ENCODE data around the gene GPR135. TPM values are rescaled to one million over a fixed set of nuclear protein-coding genes. Genes with fewer than 3 reads are reported as not detected.

The GPR135 gene
- polyA plus RNA-seq, 1 experiment = 1.3 TPM

DNA sequence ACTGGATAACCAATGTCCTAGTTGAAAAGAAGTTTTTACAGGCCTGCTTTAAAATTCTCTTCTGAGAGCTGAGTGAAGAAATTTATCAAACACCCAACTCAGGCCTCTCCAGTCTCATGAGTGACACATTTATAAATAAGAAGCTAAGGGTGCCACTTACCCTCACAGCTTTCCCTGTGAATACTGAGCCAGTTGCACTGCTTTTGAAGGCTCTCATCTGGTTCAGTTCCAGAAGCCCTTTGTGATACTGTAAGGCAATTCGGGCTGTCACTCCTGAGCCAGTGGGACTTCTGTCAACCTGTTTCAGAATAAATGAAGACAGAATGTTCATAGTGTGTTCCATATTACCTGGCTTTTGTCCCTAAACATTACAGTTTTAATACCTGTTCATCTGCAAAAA lies 10.5 kb upstream of the GPR135 start:
- Histone ChIP-seq H3K4me3 (ENCODE audit: low read depth, low read length) (no peak overlapping the region), H3K27me3 (ENCODE audit: control insufficient read depth, insufficient read depth, low read length) (no peaks in the 10 kb centered on the region), H3K36me3 (ENCODE audit: control insufficient read depth, insufficient read depth, low read length) (peaks cover 4% of the 10 kb centered on the region)
- ChIA-PET CTCF (no interaction called here), POLR2A (no interaction called here)
- TF ChIP-seq, protein P1, sequence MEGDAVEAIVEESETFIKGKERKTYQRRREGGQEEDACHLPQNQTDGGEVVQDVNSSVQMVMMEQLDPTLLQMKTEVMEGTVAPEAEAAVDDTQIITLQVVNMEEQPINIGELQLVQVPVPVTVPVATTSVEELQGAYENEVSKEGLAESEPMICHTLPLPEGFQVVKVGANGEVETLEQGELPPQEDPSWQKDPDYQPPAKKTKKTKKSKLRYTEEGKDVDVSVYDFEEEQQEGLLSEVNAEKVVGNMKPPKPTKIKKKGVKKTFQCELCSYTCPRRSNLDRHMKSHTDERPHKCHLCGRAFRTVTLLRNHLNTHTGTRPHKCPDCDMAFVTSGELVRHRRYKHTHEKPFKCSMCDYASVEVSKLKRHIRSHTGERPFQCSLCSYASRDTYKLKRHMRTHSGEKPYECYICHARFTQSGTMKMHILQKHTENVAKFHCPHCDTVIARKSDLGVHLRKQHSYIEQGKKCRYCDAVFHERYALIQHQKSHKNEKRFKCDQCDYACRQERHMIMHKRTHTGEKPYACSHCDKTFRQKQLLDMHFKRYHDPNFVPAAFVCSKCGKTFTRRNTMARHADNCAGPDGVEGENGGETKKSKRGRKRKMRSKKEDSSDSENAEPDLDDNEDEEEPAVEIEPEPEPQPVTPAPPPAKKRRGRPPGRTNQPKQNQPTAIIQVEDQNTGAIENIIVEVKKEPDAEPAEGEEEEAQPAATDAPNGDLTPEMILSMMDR (IDR thresholded peaks at IDR 0.05; ENCODE audit: insufficient read depth, low read depth, low read length) = no peak
- DNase-seq (ENCODE audit: low read depth) = no peak

DNA sequence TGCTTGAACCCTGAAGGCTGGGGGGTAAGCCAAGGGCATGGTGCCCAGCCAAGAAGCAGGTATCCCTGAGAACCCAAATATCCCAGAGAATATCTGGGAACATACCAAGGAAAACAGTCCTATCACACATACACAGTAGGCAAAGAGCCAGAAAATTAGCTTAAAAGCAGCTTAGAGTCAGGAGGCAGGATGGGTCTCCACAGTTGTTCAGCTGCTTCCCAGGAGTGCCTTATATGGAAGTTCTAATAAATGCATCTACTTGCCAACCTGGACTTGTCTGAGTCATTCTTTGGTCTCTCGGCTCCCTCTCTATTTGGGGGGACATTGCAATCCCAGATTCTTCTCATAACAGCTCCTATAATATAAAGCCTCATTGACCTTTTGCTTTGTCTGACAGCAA lies 9.0 kb upstream of the GPR135 start:
- peaks cover 3% of the 10 kb centered on the region for H3K36me3 ChIP-seq (ENCODE audit: control insufficient read depth, insufficient read depth, low read length)
- no peak overlapping the region for H3K4me3 ChIP-seq (ENCODE audit: low read depth, low read length)
- POLR2A ChIA-PET = interaction anchor here (0.5 kb wide), 1 partner anchor 48 kb away, joined by 4 read pairs; no protein-coding TSS in a partner anchor
- CTCF ChIA-PET = interaction anchor here (0.6 to 1.6 kb wide), 2 partner anchors 10 to 976 kb away, joined by 4 read pairs; partner anchors contain the start of genes JKAMP and L3HYPDH
- no peak for DNase-seq (ENCODE audit: low read depth)
- TF ChIP-seq, protein P1 (IDR thresholded peaks at IDR 0.05; ENCODE audit: insufficient read depth, low read depth, low read length) = no peak
- H3K27me3 ChIP-seq (ENCODE audit: control insufficient read depth, insufficient read depth, low read length) = no peaks in the 10 kb centered on the region

DNA sequence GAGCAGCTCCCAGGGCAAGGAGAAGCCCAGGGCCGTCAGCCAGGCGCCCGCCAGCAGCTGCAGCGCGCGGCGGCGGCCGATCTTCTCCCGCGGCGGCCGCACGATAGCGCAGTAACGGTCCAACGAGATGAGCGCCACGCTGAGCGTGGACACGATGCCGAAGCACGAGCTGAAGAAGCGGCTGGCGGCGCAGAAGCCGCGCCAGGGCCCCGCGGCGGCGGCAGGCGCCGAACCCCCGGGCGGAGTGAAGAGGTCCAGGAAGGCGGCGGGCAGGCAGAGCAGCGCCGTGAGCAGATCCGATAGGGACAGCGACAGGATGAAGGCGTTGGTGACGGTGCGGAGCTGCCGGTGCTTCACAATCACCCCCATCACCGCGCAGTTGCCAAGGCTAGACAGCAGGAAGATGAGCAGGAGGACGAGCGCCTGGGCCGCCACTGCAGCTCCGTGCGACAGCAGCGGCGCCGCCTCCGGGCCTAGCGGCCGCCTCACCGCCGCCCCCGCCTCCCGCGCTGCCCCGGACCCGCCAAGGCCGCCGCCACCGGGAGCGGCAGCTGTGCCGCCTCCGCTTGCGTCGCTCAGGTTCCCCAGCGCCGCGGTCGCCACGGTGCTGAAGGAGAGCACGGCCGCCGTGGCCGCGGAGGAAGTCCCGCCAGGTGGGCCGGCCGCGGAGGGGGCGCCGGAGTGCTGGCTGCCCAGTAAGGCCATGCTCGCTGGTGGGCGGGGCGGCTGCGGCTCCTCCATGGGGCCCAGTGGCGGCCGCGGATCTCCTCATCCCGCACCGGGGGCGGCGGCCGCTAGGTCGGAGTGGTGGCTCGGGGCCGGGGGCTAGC lies 479 bp downstream of the GPR135 start:
- H3K36me3 ChIP-seq (ENCODE audit: control insufficient read depth, insufficient read depth, low read length) = peaks cover 3% of the 10 kb centered on the region
- CTCF ChIA-PET = interaction anchor here (0.6 to 1.7 kb wide), 3 partner anchors 10 to 112 kb away, joined by 4 to 5 read pairs (median 5); partner anchors contain the start of genes JKAMP and L3HYPDH
- H3K4me3 ChIP-seq (ENCODE audit: low read depth, low read length) = peak overlapping the region; percentile 46
- no peak for DNase-seq (ENCODE audit: low read depth)
- H3K27me3 ChIP-seq (ENCODE audit: control insufficient read depth, insufficient read depth, low read length) = no peaks in the 10 kb centered on the region
- POLR2A ChIA-PET = interaction anchor here (0.7 kb wide), 1 partner anchor 13 kb away, joined by 3 read pairs; no protein-coding TSS in a partner anchor
- TF ChIP-seq, protein P1 (IDR thresholded peaks at IDR 0.05; ENCODE audit: insufficient read depth, low read depth, low read length) = no peak

DNA sequence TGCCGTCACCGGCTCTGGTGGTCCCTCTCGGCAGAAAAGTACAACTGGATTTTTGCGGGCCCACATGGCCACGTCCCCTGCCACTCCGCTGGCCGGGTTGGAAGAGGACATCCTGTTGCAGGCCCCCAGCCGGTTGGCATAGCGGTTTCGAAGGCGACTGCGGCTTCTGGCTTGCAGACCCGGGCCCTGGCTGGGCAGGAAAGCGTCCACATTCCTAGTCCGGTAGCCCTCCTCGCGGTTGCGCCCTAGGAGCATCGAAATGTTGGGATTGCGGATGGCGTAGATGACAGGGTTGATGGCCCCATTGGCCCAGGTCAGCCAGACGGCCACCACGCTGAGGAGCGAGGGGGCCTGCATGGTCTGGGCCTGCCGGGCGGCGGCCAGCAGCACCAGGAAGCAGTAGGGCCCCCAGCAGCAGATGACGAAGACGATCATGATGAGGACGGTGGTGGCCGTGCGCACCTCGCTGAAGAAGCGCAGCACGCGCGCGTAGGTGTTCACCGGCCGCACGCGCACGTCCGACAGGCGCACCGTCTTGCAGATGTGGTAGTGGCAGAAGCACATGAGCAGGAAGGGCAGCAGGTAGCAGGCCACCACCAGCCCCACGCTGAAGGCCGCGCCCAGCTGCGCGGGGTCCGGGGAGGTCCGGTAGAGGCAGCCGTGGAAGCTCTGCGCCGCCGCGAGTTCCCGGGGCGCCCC lies 1.2 kb downstream of the GPR135 start:
- no peak for DNase-seq (ENCODE audit: low read depth)
- Histone ChIP-seq H3K36me3 (ENCODE audit: control insufficient read depth, insufficient read depth, low read length) (peaks cover 3% of the 10 kb centered on the region), H3K4me3 (ENCODE audit: low read depth, low read length) (peak overlapping the region; percentile 46), H3K27me3 (ENCODE audit: control insufficient read depth, insufficient read depth, low read length) (no peaks in the 10 kb centered on the region)
- TF ChIP-seq, protein P1 (IDR thresholded peaks at IDR 0.05; ENCODE audit: insufficient read depth, low read depth, low read length) = no peak
- POLR2A ChIA-PET = no interaction called here
- CTCF ChIA-PET = interaction anchor here (0.6 to 1.7 kb wide), 3 partner anchors 9 to 113 kb away, joined by 4 to 5 read pairs (median 5); partner anchors contain the start of genes JKAMP and L3HYPDH

DNA sequence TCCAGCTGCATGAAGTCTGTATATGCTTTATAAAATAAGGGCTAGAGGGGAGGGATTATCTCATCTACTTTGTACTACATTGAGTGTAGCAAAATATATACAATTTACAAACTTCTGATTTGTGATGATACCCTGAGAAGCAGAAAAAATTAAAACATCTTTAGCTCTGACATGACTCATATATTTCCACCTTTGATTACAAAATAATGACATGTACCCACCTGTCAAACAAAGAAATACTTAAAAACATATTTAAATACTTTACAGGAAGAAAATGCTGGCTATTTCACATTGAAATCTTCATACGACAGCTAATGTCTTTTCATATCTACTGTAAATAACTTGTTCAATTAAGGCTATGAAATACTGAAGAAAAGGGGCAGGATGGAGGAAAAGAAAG lies 3.3 kb downstream of the GPR135 start:
- POLR2A ChIA-PET = no interaction called here

More for the DNA sequence above, 3.3 kb downstream of the GPR135 start:
- TF ChIP-seq, protein P1 (IDR thresholded peaks at IDR 0.05; ENCODE audit: insufficient read depth, low read depth, low read length) = no peak
- DNase-seq (ENCODE audit: low read depth) = no peak
- no peak overlapping the region for H3K4me3 ChIP-seq (ENCODE audit: low read depth, low read length)
- peaks cover 2% of the 10 kb centered on the region for H3K36me3 ChIP-seq (ENCODE audit: control insufficient read depth, insufficient read depth, low read length)
- H3K27me3 ChIP-seq (ENCODE audit: control insufficient read depth, insufficient read depth, low read length) = no peaks in the 10 kb centered on the region
- CTCF ChIA-PET = interaction anchor here (1.0 to 1.6 kb wide), 2 partner anchors 18 to 333 kb away, joined by 3 read pairs; no protein-coding TSS in a partner anchor

Data from BJ (cell line).